DMS153 (cell line): Measurements from ENCODE around the gene ATG7.

ENCODE experiments used
- DNase-seq: peaks from one replicate; lab custom pipeline; 2025; lab: John Stamatoyannopoulos, UW

Gene ATG7

DNA sequence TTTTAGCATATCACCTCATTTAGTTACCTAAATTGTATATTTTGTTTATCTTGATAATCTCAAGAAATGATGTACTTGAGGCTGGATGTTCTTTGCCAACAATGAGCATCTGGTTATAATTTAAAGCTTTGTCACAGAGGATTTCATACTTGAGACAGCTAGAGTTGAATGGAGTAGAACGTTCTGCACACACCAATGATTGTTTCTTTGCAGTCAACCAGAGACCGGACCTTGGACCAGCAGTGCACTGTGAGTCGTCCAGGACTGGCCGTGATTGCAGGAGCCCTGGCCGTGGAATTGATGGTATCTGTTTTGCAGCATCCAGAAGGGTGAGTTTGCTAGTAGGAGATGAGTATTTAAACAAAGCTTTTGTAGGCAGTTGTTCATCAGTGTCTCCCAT lies 90.4 kb downstream of the ATG7 start:
- DNase-seq: no peak

DNA sequence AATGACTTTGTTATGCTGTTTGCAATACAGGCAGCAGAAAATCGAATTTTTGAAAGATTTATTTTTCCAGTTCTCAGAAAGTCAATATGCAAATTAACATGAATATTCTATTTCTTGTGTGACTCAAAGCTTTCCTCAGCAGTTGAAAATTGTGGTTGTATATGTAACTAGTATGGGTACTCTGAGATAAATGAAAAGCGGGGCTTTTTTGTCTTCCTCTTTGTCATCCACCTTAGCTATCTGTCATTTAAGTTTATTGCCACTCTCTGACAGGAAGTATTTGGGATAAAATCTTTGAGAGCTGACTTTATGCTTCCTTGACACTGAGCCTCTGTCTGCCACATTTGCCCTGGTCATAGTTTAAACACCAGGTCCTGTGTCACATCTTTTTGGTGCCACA lies 91.5 kb downstream of the ATG7 start:
- no peak for DNase-seq

DNA sequence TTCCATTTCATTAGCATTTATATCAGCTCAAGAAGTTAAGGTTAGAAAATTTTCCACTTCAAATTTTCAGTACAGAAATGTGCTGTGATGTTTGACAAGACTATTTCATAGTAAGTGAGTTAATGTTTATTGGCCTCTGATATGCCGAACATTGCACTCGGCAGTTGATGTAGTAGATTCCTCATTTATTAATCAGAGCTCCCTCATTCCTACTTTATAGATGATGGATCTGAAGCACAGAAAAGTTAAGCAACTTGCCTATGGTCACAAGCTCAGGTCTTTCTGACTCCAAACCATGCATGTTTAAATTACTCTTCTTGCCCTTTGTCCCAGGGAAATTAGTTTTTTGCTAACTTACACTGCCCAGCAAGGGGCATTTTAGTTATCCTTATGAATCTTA lies 92.0 kb downstream of the ATG7 start:
- DNase-seq: no peak

DNA sequence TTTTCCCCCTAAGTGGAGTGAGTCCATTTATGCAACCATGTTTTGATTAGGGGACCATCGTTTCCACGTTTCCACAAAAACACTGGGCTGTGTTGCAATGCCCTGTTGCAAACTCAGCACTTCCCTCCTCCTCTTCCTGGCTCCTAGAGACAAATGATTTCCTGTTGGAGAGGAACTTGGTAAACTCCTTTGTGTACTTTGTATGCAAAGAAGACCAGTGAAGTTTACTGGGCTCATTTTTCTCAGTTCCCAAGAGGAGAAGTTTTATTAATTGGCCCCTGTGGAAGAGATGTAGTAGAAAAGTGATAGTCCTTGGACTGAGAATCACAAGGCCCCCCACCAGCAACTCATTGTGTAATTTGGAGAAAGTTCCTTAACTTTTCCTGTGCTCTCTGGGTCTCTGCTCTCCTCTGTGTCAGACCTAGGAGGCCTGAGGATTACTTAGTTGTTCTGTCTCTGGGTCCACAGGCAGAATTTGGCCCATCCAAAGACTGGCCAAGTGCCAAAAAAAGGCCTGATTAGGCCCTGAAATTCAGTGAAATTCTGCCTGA lies 95.0 kb downstream of the ATG7 start:
- DNase-seq: no peak

DNA sequence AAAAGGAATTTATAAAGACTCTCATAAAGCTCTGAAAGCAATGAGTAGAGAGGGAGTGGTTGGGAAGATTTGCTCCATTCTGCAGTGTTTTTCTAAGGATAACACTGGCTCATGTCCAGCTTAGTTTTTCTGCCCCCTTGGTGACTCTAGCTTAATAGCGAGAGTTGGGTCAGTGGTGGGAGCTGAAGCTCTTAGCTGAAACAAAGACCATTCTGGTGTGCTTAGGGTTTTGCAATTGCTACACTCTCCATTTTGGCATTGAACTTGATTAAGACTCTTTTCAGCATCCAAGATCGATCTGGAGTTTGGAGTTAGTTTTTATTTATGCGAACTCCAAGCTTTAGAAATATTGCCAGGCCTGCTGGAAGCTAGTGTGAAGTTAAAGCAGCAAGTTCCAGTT lies 98.0 kb downstream of the ATG7 start:
- DNase-seq: no peak

DNA sequence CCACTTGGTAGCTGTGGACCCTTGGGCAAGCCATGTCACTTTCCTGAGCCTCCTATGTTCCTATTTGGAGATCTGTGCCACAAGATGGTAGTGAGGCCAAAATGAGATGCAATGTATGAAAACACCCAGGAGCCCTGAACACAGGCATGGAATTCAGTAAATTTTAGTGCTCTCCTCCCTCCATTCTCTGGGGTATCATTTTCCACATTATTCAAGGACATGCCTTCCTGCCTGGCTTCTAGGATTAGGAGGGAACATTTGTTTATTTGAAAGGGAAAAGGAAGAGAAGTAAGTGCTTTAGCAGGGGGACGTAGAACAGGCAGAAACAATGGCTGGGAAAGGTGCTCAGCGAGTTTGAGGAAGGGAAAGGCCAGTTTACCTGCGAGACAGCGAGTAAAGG lies 98.8 kb downstream of the ATG7 start:
- no peak for DNase-seq

DNA sequence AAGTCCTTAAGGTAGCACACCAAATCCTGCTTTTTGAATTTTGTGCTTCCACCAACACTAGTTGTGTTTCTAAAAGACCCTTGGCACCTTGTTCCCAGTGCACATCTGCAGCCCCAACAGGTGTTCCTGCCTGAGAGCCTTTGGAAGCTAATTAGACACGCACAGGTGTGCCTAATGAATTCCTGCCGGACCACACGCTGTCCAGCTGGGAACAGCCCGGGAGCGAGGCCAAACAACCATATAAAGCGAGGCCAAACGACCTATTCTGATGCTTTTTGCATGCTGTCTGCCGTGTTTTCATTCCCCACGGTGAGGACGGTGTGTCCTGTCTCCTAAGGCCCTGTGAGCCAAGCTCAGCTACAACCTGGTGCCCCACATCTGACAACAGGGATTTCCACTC lies 99.5 kb downstream of the ATG7 start:
- DNase-seq: no peak

DNA sequence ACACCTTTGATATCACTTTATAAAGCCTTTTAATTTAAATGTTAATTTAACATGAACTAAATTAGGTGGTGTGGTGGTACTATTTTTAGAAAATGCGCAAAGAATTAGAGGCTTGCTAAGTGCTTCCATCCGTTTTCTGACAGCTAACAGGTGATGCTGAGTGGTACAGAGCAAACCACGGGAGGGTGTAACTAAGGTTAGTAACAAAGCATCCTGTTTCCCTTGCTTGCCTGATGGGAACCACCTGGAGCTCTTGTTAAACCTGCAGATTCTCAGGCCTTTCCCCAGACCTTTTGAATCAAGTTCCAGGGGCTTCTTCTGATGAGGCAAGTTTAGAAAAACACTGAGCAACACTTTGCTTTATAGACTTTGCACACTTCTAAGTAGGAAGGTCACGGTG lies 101.0 kb downstream of the ATG7 start:
- DNase-seq: no peak

DNA sequence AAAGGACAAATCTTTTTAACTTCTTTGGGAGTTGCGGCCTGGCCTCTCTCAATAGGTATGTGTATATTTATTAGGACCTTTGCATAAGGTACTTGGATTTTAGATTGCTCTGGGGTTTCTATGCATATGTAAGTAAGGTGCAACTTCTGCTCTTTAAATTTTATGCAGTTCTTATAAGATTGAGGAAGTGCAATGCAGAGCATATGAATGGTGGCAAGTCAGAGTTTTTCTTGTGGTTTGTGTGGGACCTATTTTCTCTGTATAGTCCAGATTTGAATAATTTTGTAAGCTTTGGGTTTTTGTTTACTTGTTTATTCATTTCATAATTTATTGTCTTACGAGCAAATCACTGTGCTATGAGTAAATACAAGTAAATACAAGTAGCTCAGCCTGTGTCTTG lies 101.5 kb downstream of the ATG7 start:
- DNase-seq: no peak

DNA sequence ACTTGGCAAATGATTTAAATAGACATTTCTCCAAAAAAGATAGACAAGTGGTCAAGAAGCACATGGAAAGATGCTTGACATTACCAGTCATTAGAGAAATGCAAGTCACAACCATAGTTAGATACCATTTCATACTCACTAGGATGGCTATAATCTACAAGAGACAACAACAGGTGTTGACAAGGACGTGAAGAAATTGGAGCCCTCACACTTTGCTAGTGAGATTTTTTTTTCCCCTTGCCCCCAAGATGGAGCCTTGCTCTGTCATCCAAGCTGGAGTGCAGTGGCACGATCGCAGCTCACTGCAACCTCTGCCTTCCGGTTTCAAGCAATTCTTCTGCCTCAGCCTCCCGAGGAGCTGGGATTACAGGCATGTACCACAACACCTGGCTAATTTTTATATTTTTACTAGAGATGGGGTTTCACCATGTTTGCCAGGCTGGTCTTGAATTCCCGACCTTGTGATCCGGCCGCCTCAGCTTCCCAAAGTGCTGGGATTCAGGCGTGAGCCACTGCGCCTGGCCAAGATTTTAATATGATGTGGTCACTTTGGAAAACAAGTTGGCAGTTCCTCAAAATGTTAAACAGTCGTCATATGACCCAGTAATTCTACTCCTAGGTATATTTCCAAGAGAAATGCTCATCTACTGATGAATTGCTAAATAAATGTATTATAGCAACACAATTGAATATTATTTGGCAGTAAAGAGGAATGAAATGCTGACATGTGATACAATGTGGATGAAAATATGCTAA lies 103.3 kb downstream of the ATG7 start:
- DNase-seq: no peak

DNA sequence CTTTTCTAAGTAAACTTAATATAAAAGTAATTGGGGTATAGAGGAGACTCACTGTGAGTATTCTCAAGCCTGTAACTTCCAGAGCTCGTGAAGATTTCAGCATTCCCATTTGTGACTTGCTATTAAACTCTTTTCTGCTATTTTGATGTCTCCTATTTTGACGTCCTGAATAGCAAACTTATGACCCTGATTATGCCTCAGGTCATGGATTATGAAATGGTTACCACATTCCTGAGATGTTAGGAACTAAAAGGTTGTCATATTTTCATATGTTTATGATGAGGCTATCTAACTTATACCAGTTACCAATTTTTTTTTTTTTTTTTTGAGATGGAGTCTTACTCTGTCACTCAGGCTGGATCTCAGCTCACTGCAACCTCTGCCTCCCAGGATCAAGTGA lies 105.5 kb downstream of the ATG7 start:
- DNase-seq: no peak

DNA sequence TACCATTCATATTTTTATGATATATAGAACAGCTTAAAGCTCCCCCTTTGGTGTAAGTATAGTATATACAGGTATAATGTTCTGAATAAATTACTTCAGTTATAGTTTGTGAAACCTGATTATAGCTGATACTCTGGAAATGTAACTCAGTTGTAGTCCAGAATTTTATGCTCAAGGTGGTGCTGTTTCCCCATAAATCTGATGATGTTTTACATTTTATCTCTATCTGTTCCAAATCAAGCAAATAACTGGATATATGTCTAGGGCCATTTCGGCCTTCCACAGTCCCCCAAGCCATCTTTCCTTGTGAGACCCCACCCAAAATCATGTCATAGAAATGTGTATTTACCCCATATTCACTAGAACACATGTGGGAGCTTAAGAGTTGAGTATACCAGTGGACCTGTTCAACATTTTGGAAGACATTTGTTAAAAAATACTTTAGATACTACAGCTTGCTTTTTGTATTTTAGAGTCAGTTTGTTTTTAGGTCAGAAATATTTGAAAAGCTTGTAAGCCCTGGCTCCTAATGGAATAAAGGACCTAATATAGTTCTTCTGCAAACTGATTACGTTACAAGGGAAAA lies 107.1 kb downstream of the ATG7 start:
- no peak for DNase-seq

DNA sequence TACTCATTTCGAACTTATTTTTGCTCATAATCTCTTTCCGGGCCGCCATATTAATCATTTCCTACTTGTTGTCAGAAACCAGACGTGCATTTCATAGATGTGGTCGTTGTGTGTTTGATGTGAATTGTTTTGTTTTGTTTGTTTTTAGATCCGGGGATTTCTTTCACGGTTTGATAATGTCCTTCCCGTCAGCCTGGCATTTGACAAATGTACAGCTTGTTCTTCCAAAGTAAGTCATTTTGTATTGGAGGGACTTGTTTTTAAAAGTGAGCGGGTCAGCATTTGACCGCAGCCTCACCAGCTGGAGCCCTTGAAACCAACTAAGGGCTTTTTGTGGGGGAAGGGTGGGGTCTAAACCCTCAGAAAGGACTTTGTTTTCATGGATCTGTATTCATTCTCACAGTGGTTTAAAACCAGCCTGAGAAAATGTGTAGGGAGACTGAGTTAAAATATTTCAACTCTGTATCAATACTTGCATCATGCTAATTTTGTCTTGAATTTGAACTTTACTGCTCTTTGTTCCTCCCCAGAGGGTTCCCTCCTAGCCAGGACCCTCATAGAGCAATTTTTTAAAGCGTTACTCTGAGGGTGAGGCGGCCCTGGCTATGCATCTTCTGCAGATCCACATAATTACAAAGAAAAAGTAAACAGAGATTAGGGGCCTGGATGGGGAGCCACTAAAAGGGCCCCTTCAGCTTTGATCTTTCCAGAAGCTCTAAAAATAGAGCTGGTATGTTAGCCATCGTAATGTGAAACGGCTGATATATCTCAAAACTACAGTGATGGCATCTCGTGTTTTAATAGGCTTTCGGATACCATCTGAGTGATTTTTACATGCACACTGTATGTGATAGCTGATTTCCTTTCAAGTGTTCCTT lies 107.9 kb downstream of the ATG7 start:
- DNase-seq: no peak

DNA sequence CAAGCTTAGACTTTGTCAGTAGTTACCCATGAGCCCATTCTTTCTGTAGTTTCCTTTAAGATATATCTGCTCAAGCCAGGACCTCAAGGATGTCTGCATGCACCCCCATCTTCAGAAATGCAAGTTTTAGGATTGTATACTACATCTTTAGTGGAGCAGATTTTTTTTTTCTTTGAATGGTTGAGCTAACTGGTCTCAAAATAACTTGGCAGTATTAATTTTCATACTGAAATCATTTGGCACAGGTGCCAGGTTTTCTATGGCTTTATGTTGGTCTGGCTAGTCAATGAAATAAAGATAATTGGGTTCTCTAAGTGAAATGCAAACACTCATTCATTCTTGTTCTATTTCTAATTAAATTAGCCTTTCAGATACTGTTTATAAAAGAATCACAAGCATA lies 108.9 kb downstream of the ATG7 start:
- DNase-seq: no peak

DNA sequence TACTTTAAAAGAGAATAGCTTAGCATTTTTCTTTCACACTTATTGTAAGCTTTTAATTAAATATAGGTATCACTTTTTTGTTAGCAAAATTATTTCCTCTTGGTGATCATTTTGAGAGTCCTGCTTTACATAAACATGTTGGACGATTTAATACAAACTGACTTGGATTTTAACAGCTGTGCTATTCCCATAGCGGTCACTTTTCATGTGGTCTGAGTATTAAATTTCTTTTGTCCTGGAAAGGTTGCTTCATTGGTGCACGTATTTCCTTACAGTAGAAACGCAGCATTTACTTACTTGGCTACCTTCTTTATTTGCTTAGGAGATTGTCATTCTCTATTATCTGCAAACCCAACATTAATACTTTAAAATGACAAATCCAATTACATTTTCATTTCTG lies 109.4 kb downstream of the ATG7 start:
- peak; percentile 9 for DNase-seq

DNA sequence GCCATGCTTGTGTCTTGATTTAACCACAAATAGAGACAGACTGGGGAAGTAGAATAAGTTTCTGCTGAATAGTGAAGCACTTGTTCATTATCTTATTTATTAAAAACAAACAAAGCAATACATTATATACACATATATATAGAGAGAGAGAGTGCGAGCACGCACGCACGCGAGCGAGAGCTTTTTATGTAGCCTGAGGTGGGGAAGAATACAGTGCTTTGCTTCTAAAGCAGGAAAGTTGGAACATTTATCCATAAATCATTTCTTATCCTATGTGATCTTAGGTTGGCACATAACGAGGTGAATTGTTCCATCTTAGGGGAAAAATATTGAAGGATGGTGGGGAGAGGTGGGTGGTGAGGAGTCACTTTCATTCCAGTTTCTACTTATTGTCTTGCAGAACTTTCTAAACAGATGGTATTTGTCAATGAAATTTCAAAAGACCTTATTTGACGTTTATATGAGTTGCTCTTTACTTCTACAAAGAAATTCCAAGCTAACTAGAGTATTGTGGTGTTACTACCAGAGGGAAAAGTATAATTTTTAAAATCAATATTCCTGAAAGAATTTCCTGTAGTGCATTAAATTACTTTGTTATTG lies 110.0 kb downstream of the ATG7 start:
- DNase-seq: no peak

DNA sequence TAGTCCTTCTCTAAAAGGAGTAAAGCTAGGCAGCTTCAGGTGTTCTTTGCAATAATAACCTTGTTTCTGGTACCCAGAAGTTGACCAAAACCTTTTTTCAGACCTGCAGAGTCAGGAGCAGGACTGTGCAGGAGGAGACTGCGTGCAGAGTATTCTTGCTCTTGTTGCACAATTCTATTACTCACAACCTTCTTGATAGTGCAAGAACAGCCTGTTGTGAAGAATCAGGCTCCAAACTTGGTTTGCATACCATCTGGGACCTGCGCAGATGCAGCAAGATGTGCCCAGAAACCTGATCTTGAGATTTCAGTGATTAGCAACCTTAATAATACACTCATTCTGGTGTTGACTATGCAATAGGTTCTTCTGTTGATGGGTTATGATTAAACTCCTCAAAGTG lies 111.9 kb downstream of the ATG7 start:
- no peak for DNase-seq

DNA sequence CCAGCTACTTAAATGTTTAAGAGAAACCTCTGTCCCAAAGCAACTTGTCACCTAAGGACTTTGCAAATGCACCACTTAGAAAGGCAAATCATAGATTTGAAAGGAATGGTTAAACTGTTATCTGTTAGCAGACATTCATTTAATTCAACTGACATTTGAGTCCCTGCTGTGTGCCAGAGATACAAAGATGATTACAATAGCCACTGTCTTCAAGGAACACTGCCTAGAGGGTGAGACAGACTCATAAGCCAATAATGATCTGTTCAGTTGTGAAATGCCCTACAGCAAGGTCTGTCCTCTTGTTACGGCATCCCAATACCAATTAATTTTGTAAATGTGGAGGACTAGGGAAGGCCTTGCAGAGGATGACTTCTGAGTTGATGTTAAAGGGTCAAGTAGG lies 113.1 kb downstream of the ATG7 start:
- DNase-seq: no peak

DNA sequence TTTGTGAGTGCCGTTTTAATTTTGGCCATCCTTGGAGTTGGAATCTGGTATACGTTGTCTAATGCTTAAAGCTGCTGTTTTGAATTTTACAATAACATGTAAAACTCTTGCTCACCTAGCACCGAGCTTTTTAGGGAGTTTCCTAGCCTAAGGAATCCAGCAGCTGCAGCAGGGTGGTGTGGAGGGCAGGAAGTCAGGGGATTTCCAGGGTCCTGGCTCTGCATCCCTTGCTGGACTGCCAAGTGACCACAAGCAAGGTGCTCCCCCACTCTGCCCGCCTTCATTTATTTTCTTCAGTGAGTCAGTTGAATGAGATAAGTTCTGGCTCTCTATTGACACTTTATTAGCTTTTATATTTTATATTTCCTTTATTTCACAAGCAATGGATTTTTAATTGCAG lies 113.7 kb downstream of the ATG7 start:
- DNase-seq: no peak

DNA sequence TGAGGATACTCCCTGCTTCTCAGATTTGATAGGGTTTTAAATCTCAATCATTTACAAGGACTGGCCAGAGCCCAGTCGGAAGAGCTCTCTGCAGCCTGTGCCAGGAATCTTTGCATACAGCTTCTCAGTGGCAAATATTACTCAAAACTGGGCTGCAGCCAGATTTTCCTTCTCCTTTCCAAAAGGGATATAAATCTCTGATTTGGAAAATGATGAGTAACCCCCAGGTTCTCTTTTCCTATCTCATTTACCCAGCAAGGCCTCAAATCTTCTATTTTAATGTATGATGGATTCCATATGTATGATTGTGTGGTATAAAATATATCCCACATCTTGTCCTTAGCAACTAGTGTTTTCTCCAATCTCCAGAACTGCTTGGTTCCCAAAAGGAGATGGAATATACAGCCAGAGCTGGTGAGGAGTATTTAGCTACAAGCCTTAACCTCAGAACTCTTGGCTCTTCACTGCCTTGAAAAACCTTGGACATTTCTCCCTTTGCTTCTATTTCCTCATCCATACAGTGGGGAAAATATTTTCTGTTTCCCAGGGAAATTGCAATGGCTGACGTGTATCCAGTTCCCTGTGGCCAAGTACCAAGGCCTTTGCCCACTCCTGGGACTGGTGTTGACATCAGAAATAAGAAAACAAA lies 114.4 kb downstream of the ATG7 start:
- no peak for DNase-seq

DNA sequence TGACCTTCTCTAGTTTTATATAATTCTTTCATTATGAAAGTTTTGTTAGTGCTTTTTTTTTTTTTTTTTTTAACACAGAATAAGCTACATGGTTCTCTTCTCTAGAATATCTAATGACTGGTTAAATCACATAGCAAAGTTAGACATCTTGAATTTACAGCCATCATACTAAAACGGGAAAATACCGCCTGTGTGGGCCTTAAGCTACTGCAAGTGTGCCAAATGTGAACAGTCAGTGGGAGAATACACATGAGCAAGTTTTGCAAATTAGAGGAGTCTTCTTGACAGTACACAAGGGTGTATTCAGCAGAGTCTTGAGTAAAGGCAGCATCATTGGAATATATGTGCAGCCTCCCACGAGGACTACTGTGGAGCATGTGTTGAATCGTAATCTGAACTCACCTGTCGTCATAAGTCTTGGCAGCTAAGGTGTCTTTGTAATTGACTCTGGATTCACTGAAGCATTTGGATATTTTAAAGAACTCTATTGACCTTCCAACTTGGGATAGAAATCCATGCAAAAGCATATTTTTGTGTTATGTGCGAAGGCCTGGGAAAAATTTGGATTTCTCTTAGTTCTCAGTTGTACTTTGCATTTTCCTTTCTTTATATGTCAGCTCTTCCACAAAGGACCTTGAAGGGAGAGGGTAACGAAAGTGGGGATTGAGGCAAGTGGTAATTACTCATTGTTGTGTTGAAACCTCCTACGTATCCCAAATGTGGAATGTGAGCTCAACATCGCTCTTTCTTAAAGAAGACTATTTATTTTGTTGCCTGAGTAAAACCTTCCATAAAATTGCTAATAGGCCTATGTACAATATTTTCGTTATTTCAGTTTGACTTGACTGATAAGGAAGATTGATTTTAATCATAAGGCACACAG lies 117.4 kb downstream of the ATG7 start:
- DNase-seq: no peak
